Neural progenitor cell (in vitro differentiated cells): ENCODE measurements around the gene ENDOU.

ENCODE experiments used
- EZH2 ChIP-seq: fragments of 200-600 bp; sonication (generic); IDR thresholded peaks from 2 replicates; pipeline ENCODE4 v1.6.1; 2017; ENCODE audit warnings: antibody characterized with exemption, mild to moderate bottlenecking, moderate library complexity
- EZH2phosphoT487 ChIP-seq: fragments of 200-600 bp; sonication (generic); IDR thresholded peaks from 2 replicates; pipeline ENCODE4 v1.6.1; 2017; ENCODE audit warnings: antibody characterized with exemption

- no peak for TF ChIP-seq EZH2phosphoT487
- no peak for TF ChIP-seq EZH2
Measured at GRCh38 chr12:47711448-47711847, 13.8 kb downstream of the ENDOU start.
